NCI-H2081 (cell line): ENCODE measurements around the gene KASH5.
A peak's percentile ranks its signal among the peaks of the same experiment; 100 is the strongest.

Source experiments
- DNase-seq, 2 experiments: peaks; one replicate each; lab custom pipeline; 2025; lab: John Stamatoyannopoulos, UW

Gene KASH5, protein sequence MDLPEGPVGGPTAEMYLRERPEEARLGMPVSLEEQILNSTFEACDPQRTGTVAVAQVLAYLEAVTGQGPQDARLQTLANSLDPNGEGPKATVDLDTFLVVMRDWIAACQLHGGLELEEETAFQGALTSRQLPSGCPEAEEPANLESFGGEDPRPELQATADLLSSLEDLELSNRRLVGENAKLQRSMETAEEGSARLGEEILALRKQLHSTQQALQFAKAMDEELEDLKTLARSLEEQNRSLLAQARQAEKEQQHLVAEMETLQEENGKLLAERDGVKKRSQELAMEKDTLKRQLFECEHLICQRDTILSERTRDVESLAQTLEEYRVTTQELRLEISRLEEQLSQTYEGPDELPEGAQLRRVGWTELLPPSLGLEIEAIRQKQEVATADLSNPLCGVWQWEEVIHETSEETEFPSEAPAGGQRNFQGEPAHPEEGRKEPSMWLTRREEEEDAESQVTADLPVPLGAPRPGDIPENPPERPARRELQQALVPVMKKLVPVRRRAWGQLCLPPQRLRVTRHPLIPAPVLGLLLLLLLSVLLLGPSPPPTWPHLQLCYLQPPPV

DNA sequence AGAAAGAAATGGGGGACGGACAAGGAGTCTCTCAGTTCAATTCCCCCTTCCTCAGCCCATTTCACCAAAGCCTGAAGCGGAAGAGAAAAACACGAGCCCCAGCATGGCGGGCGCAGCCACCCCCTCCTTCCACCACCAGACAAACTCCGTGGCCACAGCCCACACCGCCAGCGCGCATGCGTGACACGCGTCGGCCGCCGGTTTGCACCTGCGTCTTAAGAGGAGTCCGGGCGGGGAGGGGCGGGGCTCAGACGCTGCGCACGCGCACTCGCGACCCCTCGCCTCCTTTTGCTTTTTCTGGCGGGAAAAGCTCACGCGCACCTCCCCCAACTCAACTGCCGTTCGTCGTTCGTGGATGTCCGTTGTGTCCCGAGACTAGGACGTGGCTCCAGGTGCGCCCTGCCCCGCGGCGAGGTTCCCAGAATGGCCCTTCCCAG lies at the start of gene KASH5:
KASH5 (plus strand) TSS at position 314 of the 437 bp plus-strand sequence. CDS start 2,635 bp downstream, outside the sequence.
- DNase-seq: peak; percentile 60 to 62

DNA sequence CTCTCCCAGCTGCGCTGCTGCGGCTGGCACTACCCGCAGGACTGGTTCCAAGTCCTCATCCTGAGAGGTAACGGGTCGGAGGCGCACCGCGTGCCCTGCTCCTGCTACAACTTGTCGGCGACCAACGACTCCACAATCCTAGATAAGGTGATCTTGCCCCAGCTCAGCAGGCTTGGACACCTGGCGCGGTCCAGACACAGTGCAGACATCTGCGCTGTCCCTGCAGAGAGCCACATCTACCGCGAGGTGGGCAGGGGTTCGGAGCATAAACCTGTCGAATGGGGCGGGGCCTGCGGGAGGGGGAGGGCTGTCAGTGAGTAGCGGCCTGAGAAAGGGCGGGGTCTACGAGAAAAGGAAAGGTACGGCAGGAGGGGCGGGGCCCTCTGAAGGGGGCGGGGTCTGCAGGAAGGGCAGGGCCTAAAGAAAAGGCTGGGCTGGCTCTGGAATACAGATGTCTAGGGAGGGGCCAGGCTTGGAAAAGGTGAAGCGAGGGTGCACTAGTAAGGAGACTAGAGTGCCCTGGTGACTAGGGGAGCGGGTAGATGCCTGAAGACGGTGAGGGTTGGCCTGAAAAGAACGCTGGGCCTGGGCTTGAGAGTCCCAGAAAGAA lies 49.3 kb upstream of the KASH5 start:
- DNase-seq: no peak

DNA sequence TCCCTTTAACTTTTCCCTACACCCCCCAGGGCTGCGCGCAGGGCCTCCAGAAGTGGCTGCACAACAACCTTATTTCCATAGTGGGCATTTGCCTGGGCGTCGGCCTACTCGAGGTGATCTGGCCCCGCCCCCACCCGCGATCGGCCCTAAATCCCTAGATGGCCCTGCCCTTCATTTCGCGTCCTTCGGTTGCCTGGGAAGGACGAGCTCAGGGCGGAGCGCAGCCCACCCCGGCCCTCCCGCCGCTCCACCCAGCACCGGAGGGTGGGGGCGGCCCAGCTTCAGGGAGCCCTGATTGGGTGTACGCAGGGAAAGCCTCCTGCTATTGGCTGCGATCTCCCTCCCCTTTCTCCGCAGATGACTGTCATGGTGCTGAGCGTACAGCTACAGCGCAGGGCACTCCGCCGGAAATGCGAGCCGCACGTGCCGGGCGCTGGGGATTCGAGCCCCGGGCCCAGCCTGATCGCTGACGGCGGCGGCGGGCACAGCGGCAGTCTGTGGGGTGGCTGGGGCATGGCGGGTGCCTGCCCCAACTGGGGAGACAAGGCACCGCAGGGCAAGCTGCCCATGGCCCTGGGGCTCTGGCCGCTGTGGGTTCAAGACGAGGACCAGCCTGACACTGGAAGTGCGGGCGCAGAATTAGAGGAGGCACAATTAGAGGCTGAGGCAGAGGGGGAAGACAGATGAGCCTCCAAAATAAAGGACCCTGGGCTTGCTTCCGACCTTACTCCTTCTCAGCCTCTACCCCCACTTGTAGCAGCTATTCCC lies 48.6 kb upstream of the KASH5 start:
- DNase-seq: no peak

DNA sequence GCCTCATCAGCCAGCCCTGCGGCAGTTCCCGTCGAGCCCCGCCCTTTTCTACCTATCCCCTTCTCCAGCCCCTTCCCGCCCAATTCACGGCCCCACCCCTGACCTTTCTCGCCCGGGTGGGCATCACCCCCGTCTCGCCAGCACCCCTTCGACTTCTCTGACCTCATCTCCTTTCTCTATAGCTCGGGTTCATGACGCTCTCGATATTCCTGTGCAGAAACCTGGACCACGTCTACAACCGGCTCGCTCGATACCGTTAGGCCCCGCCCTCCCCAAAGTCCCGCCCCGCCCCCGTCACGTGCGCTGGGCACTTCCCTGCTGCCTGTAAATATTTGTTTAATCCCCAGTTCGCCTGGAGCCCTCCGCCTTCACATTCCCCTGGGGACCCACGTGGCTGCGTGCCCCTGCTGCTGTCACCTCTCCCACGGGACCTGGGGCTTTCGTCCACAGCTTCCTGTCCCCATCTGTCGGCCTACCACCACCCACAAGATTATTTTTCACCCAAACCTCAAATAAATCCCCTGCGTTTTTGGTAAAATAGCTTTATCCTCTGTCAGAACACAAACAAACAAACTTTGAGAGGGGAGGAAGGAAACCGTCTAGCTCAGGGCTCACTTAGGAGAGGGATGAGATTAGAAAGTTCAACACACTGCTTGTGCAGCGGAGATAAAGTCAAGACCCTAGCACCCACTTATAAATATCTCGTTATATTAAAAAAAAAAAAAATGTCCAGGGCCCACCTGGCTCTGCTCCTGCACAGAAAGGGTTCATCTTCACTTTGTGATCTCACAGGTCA lies 47.8 kb upstream of the KASH5 start:
- DNase-seq: no peak

DNA sequence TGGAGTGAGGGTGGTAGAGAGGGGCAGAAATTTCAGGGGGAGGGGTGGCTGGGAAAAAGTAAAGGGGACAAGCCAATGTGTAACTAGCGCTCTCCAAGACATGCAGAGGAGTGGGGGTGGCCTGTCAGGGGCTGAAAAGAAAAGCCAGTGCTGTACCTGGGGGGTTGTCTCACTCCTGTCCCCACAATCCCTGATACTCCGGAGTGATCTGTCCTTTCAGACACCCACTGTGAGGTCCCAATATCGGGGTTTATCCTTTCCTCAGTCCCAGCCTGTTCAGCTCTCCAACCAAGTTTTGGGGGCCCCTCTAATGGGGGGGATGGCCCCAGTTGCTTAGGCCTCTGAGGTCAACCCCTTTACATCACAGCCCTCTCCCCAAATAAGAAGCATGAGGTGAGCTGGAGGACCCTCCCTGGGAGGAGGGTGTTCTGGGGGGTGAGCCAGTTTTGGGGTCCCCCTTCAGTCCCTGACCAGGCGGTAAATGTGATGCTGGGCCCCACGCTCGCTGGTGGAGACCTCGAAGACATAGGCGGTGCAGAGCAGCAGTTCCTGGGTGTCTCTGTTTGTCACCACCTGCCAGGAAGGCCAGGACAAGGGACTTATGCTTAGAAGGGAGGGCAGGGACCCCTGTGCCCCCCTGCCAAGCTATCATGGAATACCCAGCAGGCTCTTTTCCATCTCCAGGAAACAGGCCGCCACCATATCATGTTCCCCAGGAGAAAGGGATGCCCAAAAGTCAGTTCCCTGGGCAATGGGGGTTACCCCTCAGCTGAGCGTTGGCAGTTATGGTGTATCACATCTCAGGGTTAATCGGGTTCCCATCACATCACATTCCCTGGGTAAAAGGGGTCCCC lies 47.0 kb upstream of the KASH5 start:
- DNase-seq: no peak

DNA sequence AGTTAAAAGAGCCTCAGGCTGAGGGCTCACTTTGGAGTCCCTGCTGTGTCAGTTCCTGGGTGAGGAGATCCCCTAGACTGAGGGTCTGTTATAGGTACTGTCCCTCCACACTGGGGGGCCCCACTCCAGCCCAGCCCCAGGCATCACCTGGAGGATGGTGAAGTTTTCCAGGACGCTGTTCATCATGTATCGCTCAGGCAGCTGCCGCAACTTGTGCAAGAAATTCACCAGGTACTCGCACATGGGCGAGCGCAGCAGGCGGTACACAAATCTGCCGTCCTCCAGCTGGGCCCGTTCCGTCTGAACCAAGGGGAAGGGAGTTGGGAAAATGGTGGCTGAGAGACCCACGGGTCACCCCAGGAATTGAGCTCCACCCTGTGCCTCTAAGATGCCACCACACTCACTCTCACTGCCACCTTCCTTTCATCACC lies 45.7 kb upstream of the KASH5 start:
- DNase-seq: no peak

DNA sequence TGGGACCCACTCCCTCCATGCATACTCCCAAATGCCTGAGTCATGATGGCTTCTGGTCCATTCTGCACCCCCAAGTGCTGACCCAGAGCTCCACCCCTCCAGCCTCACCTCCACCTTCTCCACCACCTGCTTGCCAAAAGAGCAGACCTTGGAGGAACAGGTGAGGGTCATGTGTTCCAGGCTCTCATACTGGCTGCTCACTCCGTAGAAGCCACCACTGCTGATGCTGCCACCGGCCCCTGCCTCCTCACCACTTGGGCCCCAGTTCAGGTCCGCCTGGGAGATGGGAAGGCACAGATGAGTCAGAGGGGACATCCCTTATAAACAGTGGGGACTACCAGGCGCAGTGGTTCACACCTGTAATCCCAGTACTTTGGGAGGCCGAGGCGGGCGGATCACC lies 44.9 kb upstream of the KASH5 start:
- no peak for DNase-seq

DNA sequence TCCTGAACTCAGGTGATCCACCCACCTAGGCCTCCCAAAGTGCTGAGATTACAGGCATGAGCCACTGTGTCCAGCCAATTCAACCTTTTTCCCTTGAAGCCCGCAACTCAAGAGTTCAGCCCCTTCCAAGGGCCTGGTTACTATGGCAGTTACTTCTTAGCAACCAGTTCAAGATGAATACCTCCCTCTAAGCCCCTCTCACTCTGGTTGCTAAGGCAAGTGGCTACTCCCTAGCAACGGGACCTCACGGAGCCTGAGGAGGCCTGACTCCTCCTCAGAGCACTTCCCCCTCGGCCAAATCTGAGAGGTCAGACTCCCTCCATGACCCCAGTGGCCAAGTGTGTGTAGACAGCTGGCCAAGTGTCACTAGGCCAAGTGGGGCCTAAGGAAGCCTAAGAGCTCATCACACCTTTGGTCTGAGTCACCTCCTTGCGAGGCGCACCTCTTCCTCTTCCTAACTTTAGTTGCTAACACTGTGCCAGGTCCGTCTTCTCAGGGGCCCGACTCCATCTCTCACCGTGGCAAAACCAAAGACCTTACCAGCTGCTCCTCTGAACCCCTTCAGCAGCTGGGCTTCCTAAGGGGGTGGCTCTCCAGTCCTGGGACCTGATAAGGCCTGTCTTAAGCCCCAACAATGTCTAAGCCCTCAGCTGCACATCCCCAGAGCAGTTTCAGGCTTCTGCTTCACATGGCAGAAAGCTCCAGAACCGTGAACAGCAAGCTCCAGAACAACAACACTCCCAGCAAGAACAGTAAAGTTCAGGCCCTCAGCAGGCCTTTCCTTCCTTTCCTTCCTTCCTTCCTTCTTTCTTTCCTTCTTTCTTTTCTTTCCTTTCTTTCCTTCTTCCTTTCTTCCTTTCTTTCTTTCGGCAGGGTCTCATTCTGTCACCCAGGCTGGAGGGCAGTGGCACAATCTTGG lies 43.3 kb upstream of the KASH5 start:
- no peak for DNase-seq

DNA sequence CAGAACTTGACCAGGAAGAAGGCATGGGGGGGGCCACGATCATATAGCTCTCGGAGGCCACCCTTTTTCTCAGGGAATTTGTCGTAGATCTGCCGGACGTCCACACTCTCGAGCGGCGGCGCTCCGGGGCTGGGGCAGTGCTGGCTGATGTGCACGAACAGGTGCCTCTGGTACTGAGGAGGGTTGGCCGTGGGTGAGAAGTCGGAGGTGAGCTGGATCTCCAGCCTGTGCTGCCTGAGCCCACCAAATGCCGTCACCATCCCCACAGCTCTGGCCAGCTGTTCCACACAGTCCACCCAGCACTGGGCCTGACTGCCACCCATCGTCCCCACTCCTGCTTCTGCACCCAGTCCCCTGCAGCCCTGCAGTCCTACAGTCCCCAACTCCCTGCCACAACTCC lies 40.9 kb upstream of the KASH5 start:
- DNase-seq: no peak

DNA sequence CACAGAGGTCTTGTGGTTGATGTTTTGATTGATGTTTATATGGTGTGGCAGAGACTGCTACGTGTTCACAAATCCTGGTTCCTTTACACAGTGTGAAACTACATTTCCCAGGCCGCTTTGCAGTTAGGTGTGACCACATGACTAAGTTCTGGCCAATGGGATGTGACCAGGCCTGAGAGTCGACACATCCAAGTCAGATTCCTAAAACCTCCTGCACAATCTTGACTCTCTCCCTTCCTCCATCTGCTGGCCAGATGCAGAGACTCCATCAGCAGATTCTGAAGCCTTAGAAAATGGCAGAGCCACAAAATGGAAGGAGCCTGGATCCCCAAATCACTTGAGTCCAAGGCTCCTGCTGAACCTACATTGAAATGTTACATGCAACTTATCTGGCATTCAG lies 40.2 kb upstream of the KASH5 start:
- DNase-seq: no peak

DNA sequence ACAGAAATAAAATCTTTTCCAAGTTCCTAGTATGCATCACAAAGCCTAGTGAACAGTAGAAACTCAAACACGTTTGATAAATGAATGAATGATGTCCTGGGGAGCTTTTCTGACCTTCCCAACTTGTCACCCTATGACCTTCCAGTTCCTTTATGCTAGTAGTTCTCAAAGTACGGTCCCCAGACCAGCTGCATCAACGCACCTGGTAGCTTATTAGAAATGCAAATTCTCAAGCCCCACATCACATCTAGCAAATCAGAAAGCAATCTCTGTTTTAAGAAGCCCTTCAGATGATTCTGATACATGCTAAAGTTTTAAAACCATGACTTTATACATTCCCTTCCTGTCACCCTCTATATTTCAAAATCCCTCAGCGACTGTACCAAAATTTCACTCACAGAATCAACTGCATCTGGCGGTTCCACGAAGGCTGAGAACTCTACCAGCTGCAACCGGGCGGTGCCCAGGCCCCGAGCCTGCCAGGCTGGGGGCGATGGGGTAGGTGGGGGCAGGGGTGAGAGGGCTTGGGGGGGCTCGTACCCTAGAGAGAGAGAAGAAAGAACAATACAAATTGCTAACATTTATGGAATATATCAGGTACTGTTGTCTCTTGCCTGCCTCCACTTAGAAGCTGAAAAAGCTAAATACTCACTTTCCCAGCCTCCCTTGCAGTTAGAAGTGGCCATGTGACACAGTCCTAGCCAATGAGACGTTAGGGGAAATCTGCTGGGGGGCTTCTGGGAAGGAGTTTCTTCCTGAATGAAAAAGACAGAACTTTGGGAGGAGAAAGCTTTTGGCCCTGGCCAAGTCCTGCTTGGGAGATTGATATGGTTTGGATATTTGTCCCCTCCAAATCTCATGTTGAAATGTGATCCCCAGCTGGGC lies 39.5 kb upstream of the KASH5 start:
- no peak for DNase-seq

DNA sequence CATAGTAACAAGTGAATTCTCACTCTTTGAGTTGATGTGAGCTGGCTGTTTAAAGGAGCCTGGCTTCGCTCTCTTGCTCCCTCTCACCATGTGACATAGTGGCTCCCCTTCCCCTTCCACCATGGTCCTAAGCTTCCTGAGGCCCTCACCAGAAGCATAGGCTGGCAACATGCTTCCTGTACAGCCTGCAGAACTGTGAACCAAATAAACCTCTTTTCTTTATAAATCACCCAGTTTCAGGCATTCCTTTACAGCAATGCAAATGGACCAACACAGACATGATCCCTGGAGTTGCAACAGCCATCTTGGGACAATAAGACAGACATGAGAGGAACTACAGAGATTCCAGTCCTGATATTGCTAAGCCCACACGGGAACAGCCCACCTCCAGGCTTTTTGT lies 38.5 kb upstream of the KASH5 start:
- no peak for DNase-seq

DNA sequence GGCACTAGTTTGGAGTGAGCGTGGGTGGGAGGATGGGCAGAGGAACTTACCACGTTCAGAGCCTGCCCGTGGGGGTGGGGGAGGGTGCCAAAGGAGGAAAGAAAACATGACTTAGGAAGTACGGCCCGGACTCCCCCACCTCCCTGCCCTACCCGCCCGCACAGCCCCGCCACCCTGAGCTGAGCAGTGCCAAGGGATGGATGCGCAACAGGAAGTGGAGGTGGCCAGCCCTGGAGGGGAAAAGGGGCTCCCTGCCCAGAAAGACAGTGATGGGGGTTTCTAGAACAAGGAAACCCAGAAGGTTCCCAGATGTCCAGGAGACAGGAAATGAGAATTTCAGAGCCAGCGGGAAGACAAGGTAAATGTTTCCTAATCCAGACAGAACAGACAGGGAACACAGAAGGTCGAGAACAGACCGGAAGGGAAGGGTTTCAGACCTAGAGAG lies 32.1 kb upstream of the KASH5 start:
- DNase-seq: no peak

DNA sequence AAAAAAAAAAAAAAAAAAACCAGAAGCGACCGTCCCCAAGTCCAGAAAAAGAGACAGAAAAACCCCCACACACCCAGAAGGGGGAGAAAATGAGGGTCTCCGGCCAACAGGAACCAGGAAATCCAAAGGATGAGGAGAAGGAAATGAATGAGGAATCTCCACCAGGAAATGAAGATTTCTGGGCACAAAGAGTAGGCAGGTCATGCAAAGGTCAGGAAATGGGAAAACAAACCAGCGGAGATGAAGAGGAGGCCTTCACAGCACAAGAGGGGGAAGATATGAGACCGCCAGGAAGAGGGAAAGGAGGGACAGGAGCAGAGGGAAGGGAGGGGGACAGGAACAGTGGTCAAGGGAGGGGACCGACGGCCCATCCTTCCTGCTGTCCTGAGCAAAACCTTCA lies 31.7 kb upstream of the KASH5 start:
- DNase-seq: no peak

DNA sequence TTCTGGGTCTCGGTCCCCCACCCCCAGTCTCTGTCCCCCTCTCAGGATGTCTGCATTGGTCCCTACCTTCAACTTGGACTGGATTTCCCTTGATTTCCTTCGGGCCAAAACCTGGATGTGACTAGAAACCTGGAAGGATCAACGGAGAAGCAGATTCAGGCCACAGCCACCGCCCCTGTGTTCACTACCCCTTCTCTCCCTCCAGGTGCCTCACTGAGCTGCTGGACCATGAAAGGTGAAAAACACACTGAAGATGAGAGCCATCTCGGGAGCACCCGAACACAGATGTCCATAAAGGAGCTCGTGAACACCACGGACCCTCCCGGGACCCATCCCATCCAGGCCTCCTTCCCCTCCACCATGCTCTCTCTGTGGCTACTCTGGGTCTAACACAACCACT lies 30.9 kb upstream of the KASH5 start:
- no peak for DNase-seq

DNA sequence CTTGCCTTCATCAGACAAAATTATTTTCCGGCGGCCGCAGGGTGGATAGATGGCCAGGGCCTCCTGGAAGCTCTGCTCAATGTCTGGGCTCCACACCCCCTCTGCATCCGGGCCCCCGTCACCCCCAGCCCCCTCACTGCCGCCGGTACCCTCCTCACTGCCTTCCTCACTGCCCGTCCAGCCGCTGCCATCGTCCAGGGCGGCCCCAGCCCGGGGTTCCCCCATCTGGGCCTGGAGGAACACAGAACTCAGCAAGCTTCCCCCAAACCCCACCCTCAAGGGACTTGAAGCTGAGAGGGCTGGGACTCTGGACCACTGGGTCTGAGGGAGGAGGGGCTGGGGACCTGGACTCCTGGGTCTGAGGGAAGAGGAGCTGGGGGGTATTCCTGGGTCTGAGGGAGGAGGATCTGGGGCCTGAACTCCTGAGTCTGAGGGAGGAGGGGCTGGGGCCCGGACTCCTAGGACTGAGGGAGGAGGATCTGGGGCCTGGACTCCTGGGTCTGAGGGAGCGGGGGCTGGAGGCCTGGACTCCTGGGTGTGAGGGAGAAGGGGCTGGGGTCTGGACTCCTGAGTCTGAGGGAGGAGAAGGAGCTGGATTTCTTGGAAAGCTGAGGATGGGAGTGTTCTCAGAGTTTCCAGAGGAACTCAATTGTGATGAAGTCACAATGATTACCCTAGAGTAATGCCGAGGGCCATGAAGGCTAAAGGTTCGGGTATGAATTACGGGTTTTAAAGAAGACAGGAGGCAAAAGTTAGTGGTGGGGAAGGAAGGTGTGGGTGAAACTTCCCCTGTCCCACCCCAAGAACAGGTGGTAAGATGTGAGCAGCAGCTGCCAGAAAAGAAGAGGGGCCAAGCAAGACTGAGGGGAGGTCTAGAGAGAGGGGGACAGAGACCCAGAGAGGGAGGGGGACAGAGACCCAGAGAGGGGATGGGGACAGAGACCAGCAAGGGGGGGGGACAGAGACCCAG lies 27.9 kb upstream of the KASH5 start:
- no peak for DNase-seq

DNA sequence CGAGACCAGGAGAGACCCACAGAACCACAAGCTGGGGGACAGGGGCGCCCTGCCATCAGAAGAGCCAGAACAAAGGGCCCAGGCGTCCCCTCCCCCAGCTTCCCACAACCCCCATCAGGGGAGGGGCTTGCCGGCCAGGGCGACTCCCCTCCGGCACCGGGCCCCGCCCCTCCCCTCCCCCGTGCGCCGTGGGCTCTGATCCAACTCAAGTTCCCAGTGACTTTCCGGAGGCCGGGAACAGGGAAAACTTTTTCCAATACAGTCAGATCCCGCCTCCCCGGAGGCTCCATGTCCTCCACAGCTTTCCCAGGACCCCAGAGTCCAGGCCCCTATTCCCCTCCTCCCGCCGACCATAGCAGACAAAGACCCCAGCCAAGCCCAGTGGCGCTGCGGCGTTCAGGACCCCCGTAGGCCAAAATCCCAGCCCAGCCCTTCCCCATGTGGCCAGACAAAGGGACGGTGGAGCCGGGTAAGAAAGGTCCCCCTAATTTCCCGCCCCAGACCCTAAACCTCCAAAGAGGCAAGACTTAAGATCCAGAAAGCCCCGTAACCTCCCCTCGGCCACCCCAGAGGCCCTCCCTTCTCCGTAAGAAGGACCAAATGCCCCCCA lies 26.5 kb upstream of the KASH5 start:
- DNase-seq: no peak
